Mesendoderm (in vitro differentiated cells): ENCODE results near the gene TSPAN31.

Experiments used
- DNase-seq: peaks from one replicate; pipeline ENCODE4 v3.0.0; 2013
- H2AK5ac ChIP-seq: 2 replicates; pipeline ENCODE4 v1.6.1; 2013; ENCODE audit warnings: low read length, inconsistent platforms
- H2BK120ac ChIP-seq: 2 replicates; pipeline ENCODE4 v1.6.1; 2013; ENCODE audit warnings: low read depth, mild to moderate bottlenecking, low read length, moderate library complexity, mixed read lengths
- H2BK15ac ChIP-seq: replicated peaks from 2 replicates; pipeline ENCODE4 v1.6.1; 2013; ENCODE audit warnings: low read depth, mild to moderate bottlenecking, moderate library complexity
- H2BK5ac ChIP-seq: 2 replicates; pipeline ENCODE4 v1.6.1; 2013; ENCODE audit warnings: low read length, inconsistent platforms
- H3K18ac ChIP-seq: 2 replicates; pipeline ENCODE4 v1.6.1; 2013; ENCODE audit warnings: mild to moderate bottlenecking, low read length, mixed read lengths
- H3K23ac ChIP-seq: one replicate; pipeline ENCODE4 v1.6.1; 2013; ENCODE audit warnings: low read length
- H3K27ac ChIP-seq: 2 replicates; pipeline ENCODE4 v1.5.1; 2013; ENCODE audit warnings: low read depth, mild to moderate bottlenecking, inconsistent platforms, low read length, moderate library complexity
- H3K27me3 ChIP-seq: 2 replicates; pipeline ENCODE4 v1.6.1; 2013; ENCODE audit warnings: low read length, control low read depth, mild to moderate bottlenecking, inconsistent platforms; ENCODE audit not compliant: insufficient read depth, poor library complexity
- H3K36me3 ChIP-seq: 2 replicates; pipeline ENCODE4 v1.6.1; 2013; ENCODE audit warnings: low read length, inconsistent platforms; ENCODE audit not compliant: control insufficient read depth, insufficient read depth
- H3K4ac ChIP-seq: one replicate; pipeline ENCODE4 v1.6.1; 2013; ENCODE audit warnings: low read depth, mild to moderate bottlenecking, low read length, moderate library complexity
- H3K4me1 ChIP-seq: 2 replicates; pipeline ENCODE4 v1.6.1; 2013; ENCODE audit warnings: low read depth, low read length, inconsistent platforms; ENCODE audit not compliant: control insufficient read depth
- H3K4me2 ChIP-seq: 2 replicates; pipeline ENCODE4 v1.6.1; 2013; ENCODE audit warnings: low read length
- H3K4me3 ChIP-seq: 2 replicates; pipeline ENCODE4 v1.5.1; 2013; ENCODE audit warnings: mild to moderate bottlenecking, low read length
- H3K56ac ChIP-seq: one replicate; pipeline ENCODE4 v1.6.1; 2013; ENCODE audit warnings: low read length
- H3K79me1 ChIP-seq: 2 replicates; pipeline ENCODE4 v1.6.1; 2013; ENCODE audit warnings: low read length, inconsistent platforms
- H3K79me2 ChIP-seq: 2 replicates; pipeline ENCODE4 v1.6.1; 2013; ENCODE audit warnings: mild to moderate bottlenecking, low read length; ENCODE audit not compliant: control insufficient read depth, insufficient read depth
- H3K9ac ChIP-seq: 2 replicates; pipeline ENCODE4 v1.6.1; 2013; ENCODE audit warnings: low read length, inconsistent platforms
- H4K5ac ChIP-seq: one replicate; pipeline ENCODE4 v1.6.1; 2013; ENCODE audit warnings: low read length
- H4K8ac ChIP-seq: one replicate; pipeline ENCODE4 v1.6.1; 2013; ENCODE audit warnings: low read depth, mild to moderate bottlenecking, control low read depth, low read length, moderate library complexity
- WGBS: extraction: QIAGEN DNeasy Blood & Tissue Kit; methylation state at CpG from one replicate; pipeline ENCODE4 v1.1.7; 2013; ENCODE audit warnings: low lambda C conversion rate, missing lambda C conversion rate; ENCODE audit not compliant: insufficient coverage; ENCODE audit errors: extremely low coverage; 5-methylcytosine and 5-hydroxymethylcytosine counted together

The TSPAN31 gene

DNA sequence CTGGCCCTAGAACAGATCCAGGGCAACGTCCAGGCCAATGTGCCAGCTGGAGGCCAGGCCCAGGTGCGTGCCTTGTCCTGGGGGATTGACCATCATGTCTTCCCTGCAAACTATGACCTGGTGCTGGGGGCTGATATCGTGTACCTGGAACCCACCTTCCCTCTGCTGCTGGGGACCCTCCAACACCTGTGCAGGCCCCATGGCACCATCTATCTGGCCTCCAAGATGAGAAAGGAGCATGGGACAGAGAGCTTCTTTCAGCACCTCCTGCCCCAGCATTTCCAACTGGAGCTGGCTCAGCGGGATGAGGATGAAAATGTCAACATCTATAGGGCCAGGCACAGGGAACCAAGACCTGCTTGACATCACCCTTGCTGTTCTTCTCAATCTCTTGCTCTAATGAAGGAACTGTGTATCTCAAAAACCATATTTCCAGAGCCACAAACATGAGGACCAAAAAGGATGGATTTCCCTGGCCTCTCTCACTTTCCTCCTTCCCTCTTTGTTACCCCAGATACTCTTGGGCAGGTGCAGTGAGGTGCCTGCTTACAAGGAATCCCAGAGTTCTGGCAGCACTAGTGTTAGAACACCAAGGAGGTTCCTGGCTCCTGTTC lies 35.6 kb downstream of the TSPAN31 start:
- Histone ChIP-seq H2BK15ac (no peak overlapping the region), H2BK5ac (no peak overlapping the region), H3K36me3 (no peaks in the 10 kb centered on the region), H2AK5ac (no peak overlapping the region), H3K27ac (no peak overlapping the region), H3K23ac (no peak overlapping the region), H3K4ac (no peak overlapping the region), H3K9ac (no peak overlapping the region), H4K8ac (no peak overlapping the region), H3K27me3 (no peaks in the 10 kb centered on the region), H3K4me1 (no peaks in the 10 kb centered on the region), H3K79me2 (peaks cover 8% of the 10 kb centered on the region), H3K18ac (no peak overlapping the region), H2BK120ac (no peak overlapping the region), H3K79me1 (peaks cover 5% of the 10 kb centered on the region), H4K5ac (no peak overlapping the region), H3K56ac (no peak overlapping the region), H3K4me3 (no peak overlapping the region), H3K4me2 (no peak overlapping the region)
- no peak for DNase-seq
- WGBS, result no CpG with 5 or more reads among the region's 4 CpGs

DNA sequence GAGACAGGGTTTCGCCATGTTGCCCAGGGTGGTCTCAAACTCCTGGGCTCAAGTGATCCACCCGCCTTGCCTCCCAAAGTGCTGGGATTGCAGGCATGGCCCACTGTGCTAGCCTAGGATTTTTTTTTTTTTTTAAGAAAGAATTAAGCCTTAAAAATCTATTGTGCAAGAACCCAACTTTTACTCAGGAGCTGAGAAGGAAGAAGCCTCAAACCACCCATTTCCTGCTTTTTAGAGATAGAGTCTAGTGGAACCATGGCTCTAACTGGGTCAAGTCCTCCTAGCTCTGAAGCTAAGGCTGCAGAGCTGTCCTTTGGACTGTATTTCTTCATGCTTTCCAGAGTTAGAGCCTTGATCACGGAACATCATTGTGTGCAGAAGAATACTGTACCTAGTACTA lies 36.4 kb downstream of the TSPAN31 start:
- H2AK5ac ChIP-seq, result no peak overlapping the region

DNA sequence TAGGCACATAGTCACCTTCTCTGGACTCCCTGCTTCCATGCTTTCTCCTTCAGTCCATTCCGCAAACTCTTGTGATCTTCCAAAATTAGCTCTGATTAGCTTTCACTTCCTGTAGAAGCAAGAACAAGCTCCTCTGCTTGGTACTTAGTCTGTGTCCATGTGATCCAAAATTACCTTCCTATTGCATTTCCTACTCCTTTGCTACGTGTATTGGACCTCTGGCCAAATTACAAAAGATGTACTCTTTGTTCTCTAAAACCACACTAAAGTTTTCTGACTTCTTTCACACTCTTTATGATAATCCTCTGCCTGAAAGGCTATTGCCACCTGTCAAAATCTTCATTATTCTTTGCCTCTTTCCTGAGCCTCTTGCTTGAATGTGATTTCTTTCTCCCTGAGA lies 37.0 kb downstream of the TSPAN31 start:
- Histone ChIP-seq H4K5ac (no peak overlapping the region), H3K79me2 (peaks cover 8% of the 10 kb centered on the region), H2AK5ac (no peak overlapping the region), H3K27me3 (no peaks in the 10 kb centered on the region), H3K4me2 (no peak overlapping the region), H4K8ac (no peak overlapping the region), H3K4me3 (no peak overlapping the region), H3K18ac (no peak overlapping the region), H3K9ac (no peak overlapping the region), H3K23ac (no peak overlapping the region), H3K56ac (no peak overlapping the region), H3K4ac (no peak overlapping the region), H3K27ac (no peak overlapping the region), H2BK15ac (no peak overlapping the region), H3K36me3 (peaks cover 4% of the 10 kb centered on the region), H3K4me1 (no peaks in the 10 kb centered on the region), H2BK120ac (no peak overlapping the region), H3K79me1 (peaks cover 5% of the 10 kb centered on the region), H2BK5ac (no peak overlapping the region)
- no CpG with 5 or more reads among the region's 2 CpGs for WGBS
- DNase-seq, result no peak

More for the DNA sequence above, 36.4 kb downstream of the TSPAN31 start:
- no peak overlapping the region for H2BK15ac ChIP-seq
- peaks cover 2% of the 10 kb centered on the region for H3K36me3 ChIP-seq
- H3K9ac ChIP-seq, result no peak overlapping the region
- no peak overlapping the region for H4K5ac ChIP-seq
- no peak overlapping the region for H3K4me2 ChIP-seq
- H3K4ac ChIP-seq, result no peak overlapping the region
- H3K18ac ChIP-seq, result no peak overlapping the region
- no peak overlapping the region for H2BK120ac ChIP-seq
- H3K4me3 ChIP-seq, result no peak overlapping the region
- no peak overlapping the region for H3K23ac ChIP-seq
- H3K27me3 ChIP-seq, result no peaks in the 10 kb centered on the region
- H3K27ac ChIP-seq, result no peak overlapping the region
- no peak overlapping the region for H4K8ac ChIP-seq
- H3K79me2 ChIP-seq, result peaks cover 8% of the 10 kb centered on the region
- H3K56ac ChIP-seq, result no peak overlapping the region
- H3K4me1 ChIP-seq, result no peaks in the 10 kb centered on the region
- WGBS, result no CpG with 5 or more reads among the region's 3 CpGs
- peaks cover 5% of the 10 kb centered on the region for H3K79me1 ChIP-seq
- no peak for DNase-seq
- H2BK5ac ChIP-seq, result no peak overlapping the region

DNA sequence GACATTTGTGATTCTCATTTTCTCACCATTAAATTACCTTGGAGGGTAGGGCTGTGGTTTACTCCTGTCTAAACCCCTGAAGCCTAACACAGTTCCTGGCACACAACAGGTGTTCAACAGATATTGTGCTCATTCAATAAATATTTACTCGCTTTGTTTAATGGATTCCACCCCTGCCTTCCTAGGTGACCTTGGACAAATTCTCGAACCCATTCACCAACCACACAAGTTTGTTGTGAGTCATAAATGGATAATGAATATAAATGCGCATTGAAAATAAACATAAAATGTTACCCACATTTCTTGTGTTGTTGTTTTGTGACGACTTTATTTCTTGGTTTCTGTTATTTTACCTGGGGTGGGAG lies 37.4 kb downstream of the TSPAN31 start:
- WGBS, result no CpG with 5 or more reads among the region's 4 CpGs
- no peaks in the 10 kb centered on the region for H3K27me3 ChIP-seq
- no peak overlapping the region for H2BK5ac ChIP-seq
- no peak overlapping the region for H3K9ac ChIP-seq
- H3K79me1 ChIP-seq, result peaks cover 5% of the 10 kb centered on the region
- no peak overlapping the region for H3K4me2 ChIP-seq
- H2BK120ac ChIP-seq, result no peak overlapping the region
- H3K79me2 ChIP-seq, result peaks cover 8% of the 10 kb centered on the region
- no peak for DNase-seq
- no peak overlapping the region for H3K18ac ChIP-seq
- H3K23ac ChIP-seq, result no peak overlapping the region
- H3K4me1 ChIP-seq, result no peaks in the 10 kb centered on the region
- no peak overlapping the region for H3K4me3 ChIP-seq
- no peak overlapping the region for H2AK5ac ChIP-seq
- H4K5ac ChIP-seq, result no peak overlapping the region
- no peak overlapping the region for H3K4ac ChIP-seq
- H3K36me3 ChIP-seq, result peaks cover 4% of the 10 kb centered on the region
- no peak overlapping the region for H2BK15ac ChIP-seq
- H3K27ac ChIP-seq, result no peak overlapping the region
- H3K56ac ChIP-seq, result no peak overlapping the region
- no peak overlapping the region for H4K8ac ChIP-seq

DNA sequence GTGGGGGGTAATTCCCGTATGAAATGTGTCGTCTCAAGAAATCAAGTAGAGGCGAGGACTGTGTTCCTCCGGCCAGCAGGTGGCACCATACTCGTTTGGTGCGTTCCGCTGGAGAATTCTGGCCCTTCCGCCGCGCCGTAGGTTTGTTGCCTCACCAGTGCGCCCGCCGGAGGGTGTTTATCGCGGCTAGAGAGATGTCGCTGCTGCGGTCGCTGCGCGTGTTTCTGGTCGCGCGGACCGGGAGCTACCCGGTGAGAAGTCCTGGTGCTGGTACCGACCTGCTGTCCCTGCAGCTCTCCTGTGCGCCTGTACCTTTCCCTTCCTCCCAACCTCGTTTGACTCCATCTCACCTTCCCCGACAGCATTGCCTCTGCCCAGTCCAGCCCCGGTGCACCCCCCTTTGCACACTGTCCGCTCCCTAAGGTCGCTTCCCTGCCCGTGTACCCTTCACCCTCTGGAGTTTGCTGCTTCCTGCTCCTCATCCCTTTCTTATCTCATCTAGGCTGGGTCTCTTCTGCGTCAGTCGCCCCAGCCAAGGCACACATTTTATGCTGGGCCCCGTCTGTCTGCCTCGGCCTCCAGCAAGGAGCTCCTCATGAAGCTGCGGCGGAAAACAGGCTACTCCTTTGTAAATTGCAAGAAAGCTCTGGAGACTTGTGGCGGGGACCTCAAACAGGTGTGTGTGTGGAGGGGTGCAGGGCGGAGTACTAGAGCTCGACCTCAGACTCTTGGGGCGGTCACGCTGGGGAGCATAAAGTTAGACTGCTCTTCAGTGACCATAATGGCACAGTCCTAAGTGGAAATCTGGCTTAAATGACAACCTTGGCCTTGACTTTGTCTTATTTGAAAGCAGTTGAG lies 38.0 kb downstream of the TSPAN31 start, which contains the start of gene TSFM:
Gene TSFM, plus strand, starts transcription at position 180 of the 858 bp plus-strand sequence. Its CDS starts 15 bp downstream, at position 195.
- Histone ChIP-seq H3K79me2 (peaks cover 8% of the 10 kb centered on the region), H3K23ac (no peak within 1 kb of the TSS), H3K56ac (peak within 1 kb of the TSS; percentile 97), H4K8ac (no peak within 1 kb of the TSS), H2BK120ac (no peak within 1 kb of the TSS), H4K5ac (no peak within 1 kb of the TSS), H3K27ac (no peak within 1 kb of the TSS), H3K27me3 (no peaks in the 10 kb centered on the region), H3K4me2 (peak within 1 kb of the TSS; percentile 85), H3K4me3 (peak within 1 kb of the TSS; percentile 96), H2BK15ac (no peak within 1 kb of the TSS), H2BK5ac (no peak within 1 kb of the TSS), H3K36me3 (peaks cover 4% of the 10 kb centered on the region), H3K9ac (peak within 1 kb of the TSS; percentile 94), H3K4ac (peak within 1 kb of the TSS; percentile 19), H3K79me1 (peaks cover 5% of the 10 kb centered on the region), H3K18ac (no peak within 1 kb of the TSS), H2AK5ac (no peak within 1 kb of the TSS), H3K4me1 (no peaks in the 10 kb centered on the region)
- peak; percentile 96 for DNase-seq
- WGBS, result no CpG with 5 or more reads among the region's 45 CpGs
